ENCODE data around the gene NID1. TPM values are rescaled to one million over a fixed set of nuclear protein-coding genes. Genes with fewer than 3 reads are reported as not detected.

NID1 gene
- polyA plus RNA-seq, 1 donor (not counting 4 experiments of a cell fraction or from before 2014, with no cell fraction given) = 1.8 TPM

- H3K4me3 ChIP-seq (ENCODE audit: control insufficient read depth in 2 of 3, extremely low read depth in 1 of 3, insufficient read depth in 2 of 3, low read depth in 1 of 3, low read length in 3 of 3) = no peak overlapping the region
- peaks cover 0 to 3% of the 10 kb centered on the region in 2 experiments for H3K36me3 ChIP-seq (ENCODE audit: control insufficient read depth in 2 of 2, extremely low read depth in 1 of 2, insufficient read depth in 2 of 2, low read length in 2 of 2)
- H2AFZ ChIP-seq (ENCODE audit: control insufficient read depth, low read length) = no peak overlapping the region
- no peak overlapping the region for H3K4me2 ChIP-seq (ENCODE audit: control insufficient read depth, extremely low read depth, insufficient read depth, low read depth, low read length)
- H3K9ac ChIP-seq (ENCODE audit: control insufficient read depth, extremely low read depth, insufficient read depth, low read length) = no peak overlapping the region
- no peaks in the 10 kb centered on the region for H3K9me1 ChIP-seq (ENCODE audit: control insufficient read depth, extremely low read depth, insufficient read depth, low read length)
- no peaks in the 10 kb centered on the region for H3K27me3 ChIP-seq (ENCODE audit: control insufficient read depth, extremely low read depth, insufficient read depth, low read length)
- H3K79me2 ChIP-seq (ENCODE audit: control insufficient read depth, insufficient read depth, low read length) = no peaks in the 10 kb centered on the region
- dilution Hi-C loops (cut with MboI; ENCODE audit: extremely low pct_ligation_motif_present, low sequenced_read_pairs) = no loop called here
- H3K27ac ChIP-seq (ENCODE audit: control insufficient read depth, insufficient read depth, low read length) = no peak overlapping the region
- FAIRE-seq = no peak
- H3K9me3 ChIP-seq (ENCODE audit: control insufficient read depth, low read depth, low read length) = no peaks in the 10 kb centered on the region
- no peaks in the 10 kb centered on the region for H3K4me1 ChIP-seq (ENCODE audit: control insufficient read depth, extremely low read depth, insufficient read depth, low read length)
- TF ChIP-seq EZH2 (IDR thresholded peaks at IDR 0.05; ENCODE audit: low read length) (no peak), CTCF (optimal IDR thresholded peaks at IDR 0.05 in 1 of 3, IDR thresholded peaks at IDR 0.05 in 1 of 3, conservative IDR thresholded peaks at IDR 0.05 in 1 of 3; ENCODE audit: extremely low read depth in 1 of 3, insufficient read depth in 2 of 3, low read length in 3 of 3) (no peak)
- DNase-seq (ENCODE audit: low read depth, low spot score) = no peak
- H4K20me1 ChIP-seq (ENCODE audit: control insufficient read depth, extremely low read depth, insufficient read depth, low read length) = no peaks in the 10 kb centered on the region
Observed at GRCh38 chr1:236035681-236036101, 29.2 kb downstream of the NID1 start.

GRCh38 chr1:236033336-236033735 lies 31.6 kb downstream of the NID1 start:
- no peak overlapping the region for H3K4me3 ChIP-seq (ENCODE audit: control insufficient read depth in 2 of 3, extremely low read depth in 1 of 3, insufficient read depth in 2 of 3, low read depth in 1 of 3, low read length in 3 of 3)
- no peaks in the 10 kb centered on the region for H3K9me1 ChIP-seq (ENCODE audit: control insufficient read depth, extremely low read depth, insufficient read depth, low read length)
- H3K9ac ChIP-seq (ENCODE audit: control insufficient read depth, extremely low read depth, insufficient read depth, low read length) = no peak overlapping the region
- no peaks in the 10 kb centered on the region for H4K20me1 ChIP-seq (ENCODE audit: control insufficient read depth, extremely low read depth, insufficient read depth, low read length)
- H2AFZ ChIP-seq (ENCODE audit: control insufficient read depth, low read length) = no peak overlapping the region
- H3K4me2 ChIP-seq (ENCODE audit: control insufficient read depth, extremely low read depth, insufficient read depth, low read depth, low read length) = no peak overlapping the region
- dilution Hi-C loops (cut with MboI; ENCODE audit: extremely low pct_ligation_motif_present, low sequenced_read_pairs) = no loop called here
- no peaks in the 10 kb centered on the region for H3K9me3 ChIP-seq (ENCODE audit: control insufficient read depth, low read depth, low read length)
- no peak overlapping the region for H3K27ac ChIP-seq (ENCODE audit: control insufficient read depth, insufficient read depth, low read length)
- no peak for TF ChIP-seq CTCF (optimal IDR thresholded peaks at IDR 0.05 in 1 of 3, IDR thresholded peaks at IDR 0.05 in 1 of 3, conservative IDR thresholded peaks at IDR 0.05 in 1 of 3; ENCODE audit: extremely low read depth in 1 of 3, insufficient read depth in 2 of 3, low read length in 3 of 3)
- no peaks in the 10 kb centered on the region for H3K79me2 ChIP-seq (ENCODE audit: control insufficient read depth, insufficient read depth, low read length)
- H3K36me3 ChIP-seq (ENCODE audit: control insufficient read depth in 2 of 2, extremely low read depth in 1 of 2, insufficient read depth in 2 of 2, low read length in 2 of 2) = peaks cover 0 to 3% of the 10 kb centered on the region in 2 experiments
- no peak for FAIRE-seq
- H3K4me1 ChIP-seq (ENCODE audit: control insufficient read depth, extremely low read depth, insufficient read depth, low read length) = no peaks in the 10 kb centered on the region
- no peak for DNase-seq (ENCODE audit: low read depth, low spot score)
- no peaks in the 10 kb centered on the region for H3K27me3 ChIP-seq (ENCODE audit: control insufficient read depth, extremely low read depth, insufficient read depth, low read length)

All from keratinocyte (primary cell).